Gastrocnemius medialis (tissue), 4 donors: Measurements from ENCODE around the gene SSTR5. TPM values are rescaled to one million over a fixed set of nuclear protein-coding genes. Genes with fewer than 3 reads are reported as not detected.

ENCODE experiments used
- ATAC-seq, 2 donors: fragments of 150-250 bp; one replicate each; pipeline ENCODE4 v1.9.1; 2016
- DNase-seq, 2 donors: peaks; one replicate each; pipeline ENCODE4 v3.0.0-alpha.2; 2019
- H3K27ac ChIP-seq, 4 donors: fragments of 200-600 bp; sonication (generic); 1 replicate in 1 of 4; 2 replicates in 3 of 4; pipeline ENCODE4 v1.5.1; 2016 to 2018; ENCODE audit warnings: mild to moderate bottlenecking in 2 of 4, moderate library complexity in 1 of 4
- H3K27me3 ChIP-seq, 3 donors: fragments of 200-600 bp; sonication (generic) in 2 of 3; 1 replicate in 1 of 3; 2 replicates in 2 of 3; pipeline versions ENCODE4 v1.5.1 to v1.6.0; 2016 to 2019; ENCODE audit warnings: mild to moderate bottlenecking in 1 of 3, moderate library complexity in 1 of 3
- H3K36me3 ChIP-seq, 2 donors: fragments of 200-600 bp; sonication (generic) in 1 of 2; one replicate each; pipeline ENCODE4 v1.5.1; 2017 to 2018
- H3K4me1 ChIP-seq, 2 donors: fragments of 200-600 bp; sonication (generic) in 1 of 2; one replicate each; pipeline ENCODE4 v1.5.1; 2016 to 2017; ENCODE audit warnings: mild to moderate bottlenecking in 2 of 2
- H3K4me3 ChIP-seq, 4 donors: fragments of 200-600 bp; sonication (generic) in 3 of 4; 1 replicate in 1 of 4; 2 replicates in 3 of 4; pipeline ENCODE4 v1.5.1; 2016 to 2019; ENCODE audit warnings: mild to moderate bottlenecking in 2 of 4
- H3K9me3 ChIP-seq, 3 donors: fragments of 200-600 bp; sonication (generic) in 2 of 3; 1 replicate in 1 of 3; 2 replicates in 2 of 3; pipeline ENCODE4 v1.5.1; 2016 to 2019
- CTCF ChIP-seq, 5 experiments: fragments of 450-650 bp in 3 of 5; fragments of 200-600 bp in 2 of 5; sonication (generic) in 2 of 5; IDR thresholded peaks in 4 of 5; conservative IDR thresholded peaks in 1 of 5; 1 replicate in 4 of 5; 2 replicates in 1 of 5; pipeline ENCODE4 v1.5.1; 2016 to 2019; ENCODE audit warnings: antibody characterized with exemption in 5 of 5, mild to moderate bottlenecking in 3 of 5, moderate library complexity in 3 of 5
- POLR2A ChIP-seq, 2 donors: fragments of 450-650 bp; IDR thresholded peaks; one replicate each; pipeline ENCODE4 v1.6.1; 2017; ENCODE audit warnings: antibody characterized with exemption in 2 of 2, mild to moderate bottlenecking in 2 of 2, moderate library complexity in 2 of 2
- in situ Hi-C, 4 donors: fragments of 200-750 bp; cut with MboI; loops; one replicate each; pipeline versions ENCODE4 v1.15.0 to v1.8.0; 2017; ENCODE audit warnings: low sequenced_read_pairs in 4 of 4
- intact Hi-C: fragments of 100-400 bp; cut with DNase I; formaldehyde crosslinking; loops from one replicate; pipeline ENCODE4 v1.15.1; 2023; ENCODE audit warnings: low total_unique reads
- total RNA-seq, 4 donors: library from RNA; depleted of rRNA; stranded (reverse); fragments of >200 nt; gene quantifications; one replicate each; pipeline versions ENCODE4 v1.1.0 to v1.2.3, GENCODE V29; 2016

Gene SSTR5
- total RNA-seq, 4 donors from 2014 or later: 0.24 to 1.3 (median 0.33) TPM; not detected in 1

- TF ChIP-seq POLR2A (IDR thresholded peaks at IDR 0.05) (no peak), CTCF (IDR thresholded peaks at IDR 0.05 in 4 of 5, conservative IDR thresholded peaks at IDR 0.05 in 1 of 5) (peak; percentile 76 to 95 (median 93))
- ATAC-seq: peak; percentile 56 to 60
- Histone ChIP-seq H3K9me3 (no peaks in the 10 kb centered on the region), H3K4me1 (no peaks in the 10 kb centered on the region), H3K36me3 (no peaks in the 10 kb centered on the region), H3K27ac (no peak overlapping the region), H3K27me3 (peaks cover 6 to 39% (median 27%) of the 10 kb centered on the region in 3 donors), H3K4me3 (no peak overlapping the region)
- intact Hi-C loops (loop anchor here (1.0 to 5.0 kb wide), 2 partner anchors 46 to 245 kb away; no protein-coding TSS in a partner anchor), in situ Hi-C loops (loop anchor here in 1 of 4 donors (25.0 kb wide), 1 partner anchor 245 kb away; the partner anchor contains the start of gene GNG13)
- peak in 1 of 2 donors; percentile 32 for DNase-seq
Observed at GRCh38 chr16:1057252-1057932, 15.2 kb upstream of the SSTR5 start.

- ATAC-seq (no peak), DNase-seq (no peak)
- TF ChIP-seq POLR2A (IDR thresholded peaks at IDR 0.05): no peak
- Histone ChIP-seq H3K36me3 (no peaks in the 10 kb centered on the region), H3K27me3 (peaks cover 0 to 31% (median 20%) of the 10 kb centered on the region in 3 donors), H3K4me3 (no peak overlapping the region), H3K27ac (no peak overlapping the region), H3K9me3 (no peaks in the 10 kb centered on the region), H3K4me1 (no peaks in the 10 kb centered on the region)
- in situ Hi-C loops (loop anchor here in 1 of 4 donors (25.0 kb wide), 1 partner anchor 246 kb away; the partner anchor contains the start of gene GNG13), intact Hi-C loops (loop anchor here (5.0 kb wide), 1 partner anchor 246 kb away; no protein-coding TSS in a partner anchor)
Observed at GRCh38 chr16:1058216-1058615, 14.3 kb upstream of the SSTR5 start.

DNA sequence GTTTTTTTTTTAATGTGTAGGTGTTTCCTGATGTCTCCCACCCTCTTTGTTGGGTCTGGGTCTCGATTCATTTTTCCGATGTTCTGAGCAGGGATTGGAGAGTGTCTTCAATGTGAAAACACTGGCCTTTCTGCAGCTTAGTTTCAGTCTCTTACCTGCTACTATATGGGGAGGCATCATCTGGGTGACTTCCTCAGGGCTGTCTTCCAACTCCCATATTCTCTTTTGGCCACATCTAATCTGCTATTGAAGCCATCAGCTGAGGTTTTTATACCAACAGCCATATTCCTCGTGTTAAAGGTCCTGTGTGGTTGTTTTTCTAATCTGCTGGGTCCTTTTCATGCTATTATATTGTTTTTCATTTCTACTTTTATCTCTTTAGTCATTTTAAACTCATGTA lies 13.2 kb upstream of the SSTR5 start:
- ATAC-seq (no peak), DNase-seq (no peak)
- Histone ChIP-seq H3K9me3 (no peaks in the 10 kb centered on the region), H3K27me3 (peaks cover 0 to 22% (median 12%) of the 10 kb centered on the region in 3 donors), H3K4me1 (no peaks in the 10 kb centered on the region), H3K27ac (no peak overlapping the region), H3K4me3 (no peak overlapping the region), H3K36me3 (no peaks in the 10 kb centered on the region)
- TF ChIP-seq POLR2A (IDR thresholded peaks at IDR 0.05) (no peak), CTCF (IDR thresholded peaks at IDR 0.05 in 4 of 5, conservative IDR thresholded peaks at IDR 0.05 in 1 of 5) (no peak)
- intact Hi-C loops: loop anchor here (5.0 kb wide), 1 partner anchor 247 kb away; no protein-coding TSS in a partner anchor
- in situ Hi-C loops: loop anchor here in 1 of 4 donors (25.0 kb wide), 1 partner anchor 247 kb away; the partner anchor contains the start of gene GNG13

DNA sequence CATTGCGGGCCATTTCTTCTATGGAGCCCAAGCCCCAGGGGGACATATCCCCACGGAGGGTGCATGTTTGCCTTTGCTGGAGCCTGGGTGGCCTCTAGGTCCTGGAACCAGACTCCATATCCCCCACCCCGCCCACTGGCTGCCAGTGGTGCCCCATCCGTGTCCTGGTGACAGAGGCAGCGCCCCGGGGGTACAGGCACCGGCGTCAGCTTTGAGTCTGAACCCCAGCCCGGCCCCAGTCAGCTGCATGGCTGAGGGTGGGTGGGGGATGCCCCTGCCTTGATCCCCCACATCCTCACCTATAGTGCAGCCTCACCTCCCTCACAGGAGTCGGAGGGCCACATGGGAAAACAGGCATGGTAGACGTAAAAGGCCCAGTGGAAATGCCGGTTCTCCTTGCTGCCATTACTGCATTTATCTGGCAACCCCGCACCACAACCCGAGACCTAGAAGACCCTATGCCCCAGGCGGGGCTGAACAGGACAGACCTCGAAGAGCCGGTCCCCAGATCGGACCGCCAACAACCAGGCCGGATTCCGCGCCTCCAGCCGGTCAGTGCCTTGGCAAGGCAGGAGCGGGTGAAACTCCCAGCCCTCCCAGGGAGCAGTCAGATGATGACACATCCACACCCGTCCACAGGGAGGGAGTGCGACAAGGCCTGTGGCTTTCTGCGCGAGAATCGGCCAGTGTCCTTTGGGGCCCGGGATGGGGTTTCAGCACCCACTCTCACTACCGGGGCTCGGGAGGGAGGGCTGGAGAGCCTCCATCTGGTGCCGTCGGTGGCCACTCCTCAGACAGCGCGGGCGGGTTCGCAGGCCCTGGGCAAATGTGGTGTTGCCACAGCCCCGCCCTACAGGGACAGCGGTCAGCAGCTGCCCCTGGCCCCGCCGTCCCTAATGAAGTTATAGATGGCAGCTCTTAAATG lies 11.9 kb upstream of the SSTR5 start:
- peaks cover 8 to 27% (median 21%) of the 10 kb centered on the region in 3 donors for H3K27me3 ChIP-seq
- no peak overlapping the region for H3K4me3 ChIP-seq
- ATAC-seq (no peak), DNase-seq (no peak)
- intact Hi-C loops: no loop called here
- no peaks in the 10 kb centered on the region for H3K4me1 ChIP-seq
- H3K9me3 ChIP-seq: no peaks in the 10 kb centered on the region
- H3K36me3 ChIP-seq: no peaks in the 10 kb centered on the region
- no peak overlapping the region for H3K27ac ChIP-seq
- TF ChIP-seq CTCF (IDR thresholded peaks at IDR 0.05 in 4 of 5, conservative IDR thresholded peaks at IDR 0.05 in 1 of 5) (no peak), POLR2A (IDR thresholded peaks at IDR 0.05) (no peak)
- in situ Hi-C loops: loop anchor here in 1 of 4 donors (25.0 kb wide), 1 partner anchor 248 kb away; the partner anchor contains the start of gene GNG13
